SK-N-MC (cell line): Measurements from ENCODE around the gene KDM2A.

Source experiments
- EZH2 ChIP-seq: fragments of 200-600 bp; sonication (generic); IDR thresholded peaks from one replicate; pipeline ENCODE4 v1.6.1; 2017; ENCODE audit warnings: antibody characterized with exemption
- POLR2AphosphoS5 ChIP-seq: IDR thresholded peaks from 2 replicates; pipeline ENCODE4 v1.6.1; 2012; ENCODE audit warnings: mild to moderate bottlenecking, low read depth, low read length, borderline replicate concordance

GRCh38 chr11:67278135-67278938 lies 159.3 kb downstream of the KDM2A start:
- no peak for TF ChIP-seq POLR2AphosphoS5
- no peak for TF ChIP-seq EZH2
